Neural progenitor cell (in vitro differentiated cells): Measurements from ENCODE around the gene DNAJC13.

Experiments
- CTCF ChIP-seq: fragments of 200-600 bp; sonication (generic); IDR thresholded peaks from 2 replicates; pipeline ENCODE4 v1.5.1; 2017; ENCODE audit warnings: antibody characterized with exemption, mild to moderate bottlenecking
- EZH2phosphoT487 ChIP-seq: fragments of 200-600 bp; sonication (generic); IDR thresholded peaks from 2 replicates; pipeline ENCODE4 v1.6.1; 2017; ENCODE audit warnings: antibody characterized with exemption

DNA sequence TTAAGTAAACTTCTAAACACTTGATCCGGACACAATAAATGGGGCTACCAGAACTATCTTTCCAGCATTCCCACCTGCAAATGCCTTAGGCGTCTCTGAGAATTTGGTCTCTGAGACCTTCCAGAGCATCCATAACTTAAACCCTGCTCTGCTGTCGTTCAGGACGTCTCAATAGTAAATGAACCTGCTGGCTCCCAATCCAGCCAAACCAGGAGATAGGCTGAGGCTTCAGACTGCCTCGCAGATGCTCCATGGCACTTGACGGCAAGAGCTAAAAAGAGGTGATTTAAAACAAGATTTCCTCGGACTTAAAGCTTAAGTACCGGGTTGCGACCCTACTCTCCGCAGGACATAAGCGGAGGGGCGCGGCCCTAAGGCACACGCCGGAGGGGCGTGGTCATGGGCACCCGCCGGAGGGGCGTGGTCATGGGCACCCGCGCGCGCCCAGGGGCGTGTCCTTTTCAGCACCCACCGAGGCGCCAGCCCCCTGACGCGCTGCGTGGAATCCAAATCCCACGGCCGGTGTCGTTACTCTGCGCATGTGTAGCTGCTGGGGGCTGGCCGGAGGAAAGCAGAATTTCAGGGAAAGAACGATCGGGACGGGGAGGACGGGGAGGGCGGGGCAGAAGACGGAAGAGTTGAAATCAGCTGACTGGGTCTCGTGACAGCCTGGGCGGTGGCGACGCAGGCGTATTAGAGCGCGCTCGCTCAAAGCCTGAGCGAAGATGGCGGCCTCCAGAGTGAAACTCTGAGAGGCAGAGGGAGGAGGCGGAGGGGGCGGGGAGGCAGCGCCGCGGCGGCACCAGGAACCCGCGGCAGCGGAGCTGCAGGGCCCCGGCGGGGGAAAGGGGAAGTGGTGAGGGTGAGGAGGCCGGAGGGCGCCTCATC lies at the start of gene DNAJC13:
- TF ChIP-seq EZH2phosphoT487 (no peak), CTCF (no peak)
